IMR-90 (cell line): ENCODE measurements around the gene NOP10. TPM values are rescaled to one million over a fixed set of nuclear protein-coding genes. Genes with fewer than 3 reads are reported as not detected.

Experiments
- ATAC-seq: fragments of 200-7000 bp; cut with Tn5 transposase; 2 replicates; pipeline ENCODE4 v1.9.1; 2020; ENCODE audit warnings: low read depth, mild to moderate bottlenecking, moderate library complexity
- BruUV-seq: library from RNA; stranded (reverse); fragments of 400-500 nt; replicated peaks from 2 replicates; lab custom pipeline; 2021; lab: Mats Ljungman, UMichigan
- CTCF ChIA-PET: fragments of 300-600 bp; formaldehyde crosslinking; extraction: SDS; loops from one replicate; lab custom pipeline; 2021; ENCODE audit warnings: antibody characterized with exemption; lab: Yijun Ruan, JAX
- POLR2A ChIA-PET: fragments of 300-600 bp; sonication (Branson Sonifier 250); formaldehyde crosslinking; loops from one replicate; lab custom pipeline; 2022; ENCODE audit warnings: antibody characterized with exemption; ENCODE audit not compliant: unreplicated experiment; lab: Charles Lee
- DNase-seq: peaks from one replicate; pipeline ENCODE4 v3.0.0; 2013
- H2AFZ ChIP-seq: replicated peaks from 2 replicates; pipeline ENCODE3; 2013; ENCODE audit warnings: low read length, mild to moderate bottlenecking; ENCODE audit not compliant: poor library complexity
- H2AK5ac ChIP-seq: 2 replicates; pipeline ENCODE4 v1.6.1; 2013; ENCODE audit warnings: low read depth, low read length, inconsistent platforms
- H2AK9ac ChIP-seq: replicated peaks from 2 replicates; pipeline ENCODE3; 2013; ENCODE audit warnings: mild to moderate bottlenecking, low read depth, low read length, moderate library complexity; ENCODE audit not compliant: poor library complexity
- H2BK120ac ChIP-seq: 2 replicates; pipeline ENCODE4 v1.6.1; 2013; ENCODE audit warnings: low read depth, low read length, inconsistent platforms
- H2BK15ac ChIP-seq: 3 replicates; pipeline ENCODE4 v1.6.1; 2013; ENCODE audit warnings: low read depth, low read length, inconsistent platforms
- H2BK20ac ChIP-seq: 2 replicates; pipeline ENCODE4 v1.6.1; 2013; ENCODE audit warnings: low read depth, mild to moderate bottlenecking, inconsistent platforms, low read length, moderate library complexity
- H2BK5ac ChIP-seq: 2 replicates; pipeline ENCODE4 v1.6.1; 2013; ENCODE audit warnings: mild to moderate bottlenecking, low read depth, low read length, inconsistent platforms; ENCODE audit not compliant: poor library complexity, severe bottlenecking
- H3K14ac ChIP-seq: replicated peaks from 2 replicates; pipeline ENCODE4 v1.6.1; 2013; ENCODE audit warnings: low read depth, low read length, inconsistent platforms
- H3K18ac ChIP-seq: 2 replicates; pipeline ENCODE4 v1.6.1; 2013; ENCODE audit warnings: low read depth, low read length, control low read depth
- H3K23ac ChIP-seq: 2 replicates; pipeline ENCODE4 v1.6.1; 2013; ENCODE audit warnings: low read depth, low read length, inconsistent platforms
- H3K27ac ChIP-seq: 2 replicates; pipeline ENCODE4 v1.5.1; 2013; ENCODE audit warnings: mild to moderate bottlenecking, control low read depth, low read length; ENCODE audit not compliant: insufficient read depth
- H3K27me3 ChIP-seq: 2 replicates; pipeline ENCODE4 v1.6.1; 2013; ENCODE audit warnings: low read length; ENCODE audit not compliant: control insufficient read depth, insufficient read depth
- H3K36me3 ChIP-seq: 2 replicates; pipeline ENCODE4 v1.6.1; 2013; ENCODE audit warnings: low read length, mixed read lengths; ENCODE audit not compliant: control insufficient read depth, insufficient read depth
- H3K4ac ChIP-seq: 2 replicates; pipeline ENCODE4 v1.6.1; 2013; ENCODE audit warnings: low read depth, low read length, inconsistent platforms
- H3K4me1 ChIP-seq: 2 replicates; pipeline ENCODE4 v1.6.1; 2013; ENCODE audit warnings: low read length, mixed read lengths; ENCODE audit not compliant: control insufficient read depth, insufficient read depth
- H3K4me2 ChIP-seq: 2 replicates; pipeline ENCODE4 v1.6.1; 2013; ENCODE audit warnings: low read depth, mild to moderate bottlenecking, control low read depth, low read length, moderate library complexity
- H3K4me3 ChIP-seq: 2 replicates; pipeline ENCODE4 v1.5.1; 2013; ENCODE audit warnings: low read depth, mild to moderate bottlenecking, control low read depth, low read length, moderate library complexity; ENCODE audit not compliant: insufficient read depth
- H3K56ac ChIP-seq: 2 replicates; pipeline ENCODE4 v1.6.1; 2013; ENCODE audit warnings: low read length, inconsistent platforms; ENCODE audit not compliant: insufficient read depth; ENCODE audit errors: extremely low read depth
- H3K79me1 ChIP-seq, 2 experiments: 2 replicates each; pipeline ENCODE4 v1.6.1; 2013; ENCODE audit warnings: low read length in 2 of 2, inconsistent platforms in 1 of 2, low read depth in 1 of 2
- H3K9ac ChIP-seq: 2 replicates; pipeline ENCODE4 v1.6.1; 2013; ENCODE audit warnings: low read depth, low read length, control low read depth
- H3K9me1 ChIP-seq: 2 replicates; pipeline ENCODE4 v1.6.1; 2013; ENCODE audit warnings: low read length, inconsistent platforms; ENCODE audit not compliant: insufficient read depth
- H3K9me3 ChIP-seq: 2 replicates; pipeline ENCODE4 v1.6.1; 2013; ENCODE audit warnings: low read length; ENCODE audit not compliant: control insufficient read depth, insufficient read depth
- H4K20me1 ChIP-seq: 2 replicates; pipeline ENCODE4 v1.6.1; 2013; ENCODE audit warnings: low read length, inconsistent platforms; ENCODE audit not compliant: insufficient read depth
- H4K5ac ChIP-seq: 2 replicates; pipeline ENCODE4 v1.6.1; 2013; ENCODE audit warnings: mild to moderate bottlenecking, low read depth, low read length, control low read depth
- H4K8ac ChIP-seq, 2 experiments: 2 replicates each; pipeline ENCODE4 v1.6.1; 2013; ENCODE audit warnings: low read depth in 2 of 2, low read length in 2 of 2, control low read depth in 1 of 2, inconsistent platforms in 1 of 2
- H4K91ac ChIP-seq: 2 replicates; pipeline ENCODE4 v1.6.1; 2013; ENCODE audit warnings: low read depth, low read length, inconsistent platforms; ENCODE audit not compliant: insufficient read depth
- CEBPB ChIP-seq: IDR thresholded peaks from 2 replicates; pipeline ENCODE4 v1.6.1; 2012; ENCODE audit warnings: low read depth, low read length, improper control_type of control experiment
- RAD21 ChIP-seq: IDR thresholded peaks from 2 replicates; pipeline ENCODE4 v1.6.1; 2012; ENCODE audit warnings: low read length, improper control_type of control experiment
- WGBS, 2 experiments: methylation state at CpG; one replicate each; pipeline versions ENCODE4 v1.1.5 to v1.1.7; 2013; ENCODE audit warnings: missing lambda C conversion rate in 2 of 2; ENCODE audit not compliant: insufficient read length in 1 of 2; ENCODE audit errors: extremely low coverage in 2 of 2; 5-methylcytosine and 5-hydroxymethylcytosine counted together
- dilution Hi-C: fragments of 300-500 bp; cut with HindIII; formaldehyde crosslinking; loops from one replicate; pipeline ENCODE4 v1.14.3; 2018; ENCODE audit warnings: low sequenced_read_pairs; ENCODE audit not compliant: unreplicated experiment
- in situ Hi-C: fragments of 300-500 bp; cut with MboI; formaldehyde crosslinking; loops from 3 replicates; pipeline ENCODE4 v1.14.3; 2019; ENCODE audit warnings: low sequenced_read_pairs, inconsistent platforms, mixed read lengths
- intact Hi-C: fragments of 100-400 bp; cut with micrococcal nuclease; formaldehyde crosslinking; loops from 2 replicates; pipeline ENCODE4 v1.10.0; 2022
- polyA plus RNA-seq, 3 experiments: library from polyadenylated mRNA; depleted of rRNA; stranded (reverse); fragments of >200 nt; gene quantifications; 2 replicates each; pipeline ENCODE4 v1.2.3, GENCODE V29; 2012; ENCODE audit warnings: low replicate concordance in 1 of 3
- total RNA-seq: library from RNA; depleted of rRNA; stranded (reverse); fragments of >200 nt; gene quantifications from 2 replicates; pipeline ENCODE4 v1.2.3, GENCODE V29; 2012

The NOP10 gene
- total and polyA plus RNA-seq, 2 of the 4 experiments (the other 2 are of a cell fraction) = 141 to 468 TPM

GRCh38 chr15:34361278-34361677 lies 18.3 kb upstream of the NOP10 start:
- H4K8ac ChIP-seq = no peak overlapping the region
- WGBS, 2 experiments = 60% methylated on average over 1 of the region's 7 CpGs; no CpG with 5 or more reads in 1 of the 2 experiments
- H3K4me2 ChIP-seq = no peak overlapping the region
- H2AK5ac ChIP-seq = no peak overlapping the region
- no peak overlapping the region for H4K5ac ChIP-seq
- H3K4ac ChIP-seq = no peak overlapping the region
- intact Hi-C loops = loop anchor here (10.0 kb wide), 1 partner anchor 296 kb away; no protein-coding TSS in a partner anchor
- POLR2A ChIA-PET = interaction anchor here (0.7 kb wide), 1 partner anchor 15 kb away, joined by 3 read pairs; no protein-coding TSS in a partner anchor
- in situ Hi-C loops = loop anchor here (10.0 kb wide), 1 partner anchor 256 kb away; the partner anchor contains the start of genes EMC7 and PGBD4
- H2BK120ac ChIP-seq = no peak overlapping the region
- H3K14ac ChIP-seq = no peak overlapping the region
- CTCF ChIA-PET = no interaction called here
- peaks cover 35% of the 10 kb centered on the region for H3K36me3 ChIP-seq
- H3K27me3 ChIP-seq = no peaks in the 10 kb centered on the region
- DNase-seq = no peak
- H3K56ac ChIP-seq = no peak overlapping the region
- H2BK20ac ChIP-seq = no peak overlapping the region
- H3K4me1 ChIP-seq = 0 out of 2 replicates have a peak, but pooled peaks cover 3% of the 10 kb centered on the region
- no peak for TF ChIP-seq RAD21
- no peak for TF ChIP-seq CEBPB
- peaks cover 10% of the 10 kb centered on the region for H3K9me1 ChIP-seq
- H3K9ac ChIP-seq = no peak overlapping the region
- no peaks in the 10 kb centered on the region for H3K9me3 ChIP-seq
- no peak overlapping the region for H3K27ac ChIP-seq
- H2AFZ ChIP-seq = no peak overlapping the region
- no peak overlapping the region for H2AK9ac ChIP-seq
- peaks cover 8% of the 10 kb centered on the region; the same call in 1 of the 2 replicates for H4K20me1 ChIP-seq
- H3K79me1 ChIP-seq = peaks cover 18 to 23% of the 10 kb centered on the region in 2 experiments
- BruUV-seq = no TSS peak
- no peak overlapping the region for H2BK5ac ChIP-seq
- no peak for ATAC-seq
- no peak overlapping the region for H4K91ac ChIP-seq
- dilution Hi-C loops = no loop called here
- H3K4me3 ChIP-seq = no peak overlapping the region
- H3K18ac ChIP-seq = no peak overlapping the region
- H2BK15ac ChIP-seq = no peak overlapping the region
- H3K23ac ChIP-seq = no peak overlapping the region
